Measurements from ENCODE around the gene LSAMP. TPM values are rescaled to one million over a fixed set of nuclear protein-coding genes. Genes with fewer than 3 reads are reported as not detected.

Gene LSAMP
- total RNA-seq, 1 experiment from 2014 or later, result 0.90 TPM

DNA sequence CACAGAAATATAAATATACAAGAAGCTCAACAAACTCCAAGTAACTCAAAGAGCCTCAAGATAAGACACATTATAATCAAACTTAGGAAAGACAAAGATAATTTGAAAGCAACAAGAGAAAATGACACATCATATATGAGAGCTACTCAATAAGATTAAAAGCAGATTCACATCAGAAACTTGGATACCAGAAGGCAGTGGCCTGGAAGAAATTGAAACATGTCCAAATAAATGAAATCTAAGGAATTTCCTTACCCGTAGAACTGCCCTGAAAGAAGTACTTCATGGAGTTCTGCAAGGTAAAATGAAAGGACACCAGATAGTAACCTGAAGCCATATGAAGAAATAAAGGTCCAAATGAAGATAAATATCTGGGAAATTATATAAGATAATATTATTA is 113.9 kb downstream of the LSAMP start:
- Histone ChIP-seq H2BK12ac (ENCODE audit: insufficient read length, low read depth, low read length) (no peak overlapping the region), H3K14ac (ENCODE audit: insufficient read depth, low read length) (no peak overlapping the region), H3K56ac (ENCODE audit: insufficient read length, low read depth, low read length) (no peak overlapping the region), H4K91ac (ENCODE audit: insufficient read length, low read depth, low read length) (no peak overlapping the region), H3K79me1 (ENCODE audit: insufficient read depth, low read depth, low read length, poor library complexity, severe bottlenecking) (no peaks in the 10 kb centered on the region), H3K79me2 (ENCODE audit: insufficient read depth, low read length) (no peaks in the 10 kb centered on the region), H2BK20ac (ENCODE audit: low read depth, low read length, poor library complexity, severe bottlenecking) (no peak overlapping the region), H3K18ac (ENCODE audit: insufficient read length, low read depth, low read length) (no peak overlapping the region), H3K27ac (ENCODE audit: insufficient read length, low read depth, low read length) (no peak overlapping the region), H3K9ac (ENCODE audit: extremely low read depth, insufficient read length, low read length) (no peak overlapping the region), H4K5ac (ENCODE audit: insufficient read length, low read depth, low read length) (no peak overlapping the region), H3K9me3 (ENCODE audit: control insufficient read depth, low read depth, low read length) (no peaks in the 10 kb centered on the region), H2AFZ (ENCODE audit: low read length) (no peak overlapping the region), H3K4me2 (ENCODE audit: insufficient read depth, insufficient read length, low read length) (no peak overlapping the region), H3T11ph (ENCODE audit: low read length) (no peak overlapping the region), H2BK5ac (ENCODE audit: insufficient read length, low read length) (no peak overlapping the region), H2AK5ac (ENCODE audit: insufficient read length, low read length) (no peak overlapping the region), H3K23me2 (ENCODE audit: insufficient read length, low read depth, low read length, poor library complexity, severe bottlenecking) (no peaks in the 10 kb centered on the region), H2BK120ac (ENCODE audit: low read depth, low read length, poor library complexity, severe bottlenecking) (no peak overlapping the region), H3K23ac (ENCODE audit: insufficient read length, low read depth, low read length) (no peak overlapping the region), H3K4ac (ENCODE audit: low read depth, low read length) (no peak overlapping the region), H3K4me1 (ENCODE audit: insufficient read depth, low read length) (no peaks in the 10 kb centered on the region), H2BK15ac (ENCODE audit: low read depth, low read length) (no peak overlapping the region), H3K27me3 (ENCODE audit: insufficient read depth, low read length) (no peaks in the 10 kb centered on the region), H4K8ac (replicated peaks; ENCODE audit: insufficient read length, low read depth, low read length) (no peak overlapping the region), H4K20me1 (ENCODE audit: control insufficient read depth, insufficient read depth, insufficient read length) (no peaks in the 10 kb centered on the region)
- Mint-ChIP-seq H3K4me3 (no peak overlapping the region), H3K27me3 (ENCODE audit: low read depth) (no peaks in the 10 kb centered on the region), H3K4me1 (peaks cover 0 to 4% of the 10 kb centered on the region in 2 experiments; a peak in 2 of 4 replicates), H3K9me3 (peaks cover 0 to 2% of the 10 kb centered on the region in 2 experiments; a peak in 2 of 5 replicates), H3K27ac (no peak overlapping the region), H3K36me3 (ENCODE audit: insufficient read depth in 1 of 3, low read depth in 3 of 3) (peaks cover 0 to 4% (median 2%) of the 10 kb centered on the region in 3 experiments; a peak in 2 of 7 replicates)
- TF ChIP-seq, protein P1, sequence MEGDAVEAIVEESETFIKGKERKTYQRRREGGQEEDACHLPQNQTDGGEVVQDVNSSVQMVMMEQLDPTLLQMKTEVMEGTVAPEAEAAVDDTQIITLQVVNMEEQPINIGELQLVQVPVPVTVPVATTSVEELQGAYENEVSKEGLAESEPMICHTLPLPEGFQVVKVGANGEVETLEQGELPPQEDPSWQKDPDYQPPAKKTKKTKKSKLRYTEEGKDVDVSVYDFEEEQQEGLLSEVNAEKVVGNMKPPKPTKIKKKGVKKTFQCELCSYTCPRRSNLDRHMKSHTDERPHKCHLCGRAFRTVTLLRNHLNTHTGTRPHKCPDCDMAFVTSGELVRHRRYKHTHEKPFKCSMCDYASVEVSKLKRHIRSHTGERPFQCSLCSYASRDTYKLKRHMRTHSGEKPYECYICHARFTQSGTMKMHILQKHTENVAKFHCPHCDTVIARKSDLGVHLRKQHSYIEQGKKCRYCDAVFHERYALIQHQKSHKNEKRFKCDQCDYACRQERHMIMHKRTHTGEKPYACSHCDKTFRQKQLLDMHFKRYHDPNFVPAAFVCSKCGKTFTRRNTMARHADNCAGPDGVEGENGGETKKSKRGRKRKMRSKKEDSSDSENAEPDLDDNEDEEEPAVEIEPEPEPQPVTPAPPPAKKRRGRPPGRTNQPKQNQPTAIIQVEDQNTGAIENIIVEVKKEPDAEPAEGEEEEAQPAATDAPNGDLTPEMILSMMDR (conservative IDR thresholded peaks at IDR 0.05), result no peak
- DNase-seq, result no peak
- no CpG with 5 or more reads among the region's 1 CpG for WGBS (ENCODE audit: extremely low coverage, insufficient read length, low lambda C conversion rate)
